ENCODE results near the gene ADA. TPM values are rescaled to one million over a fixed set of nuclear protein-coding genes. Genes with fewer than 3 reads are reported as not detected.
"Not testable (repeated sequence)": the region's sequence is repeated elsewhere in the genome, so short reads cannot be mapped to it uniquely, and the experiment has no call there.

The ADA gene
- total RNA-seq, 2 experiments from 2014 or later, result 103 to 107 TPM

DNA sequence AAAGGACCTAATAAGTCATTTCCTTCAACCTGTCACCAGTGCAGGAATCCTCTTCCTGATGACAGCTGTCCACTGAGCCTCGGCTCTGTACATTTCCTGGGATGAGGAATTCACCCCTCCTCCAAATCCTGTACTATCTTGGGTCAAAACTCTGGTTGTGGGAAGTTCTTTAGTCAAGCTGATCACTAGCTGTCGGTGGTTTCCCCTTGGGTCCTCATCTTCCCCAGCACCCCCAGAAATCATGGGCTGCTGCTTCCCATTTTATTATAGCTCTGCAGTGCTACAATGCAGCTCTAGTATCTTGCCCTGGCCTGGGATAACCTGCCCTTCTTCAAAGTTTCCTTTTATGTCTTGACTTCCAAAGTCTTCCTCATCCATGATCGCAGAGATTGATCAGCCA, 14.6 kb upstream of the ADA start:
- H3K4me1 Mint-ChIP-seq, result peaks cover 15% of the 10 kb centered on the region
- no peak overlapping the region for H3K4me3 Mint-ChIP-seq
- no peak overlapping the region for H3K27ac Mint-ChIP-seq
- DNase-seq, result no peak
- peaks cover 14% of the 10 kb centered on the region for H3K36me3 Mint-ChIP-seq (ENCODE audit: low read depth)
- ChIA-PET POLR2A (no interaction called here), CTCF (interaction anchor here (1.1 kb wide), 1 partner anchor 19 kb away, joined by 3 read pairs; no protein-coding TSS in a partner anchor)
- H3K27me3 Mint-ChIP-seq, result no peaks in the 10 kb centered on the region
- no peaks in the 10 kb centered on the region for H3K9me3 Mint-ChIP-seq

DNA sequence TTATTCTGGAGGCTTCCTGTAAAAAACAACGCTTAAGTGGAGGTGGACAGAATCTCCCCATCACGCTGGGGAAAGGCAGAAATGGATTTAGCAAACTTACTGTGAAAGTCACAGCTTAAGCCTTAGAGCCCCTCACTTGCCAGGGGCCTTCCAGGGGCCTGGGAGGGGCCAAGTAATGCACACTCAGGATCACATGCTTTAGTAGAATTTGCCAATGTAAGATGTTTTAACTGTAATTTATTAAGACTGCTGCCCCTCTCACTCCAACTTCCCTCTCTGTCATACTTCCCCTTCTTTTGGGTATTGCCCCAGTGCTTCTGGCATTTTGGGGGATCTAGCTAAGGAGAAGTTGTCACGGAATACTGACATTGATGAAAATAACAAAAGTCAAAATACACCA, 12.6 kb upstream of the ADA start:
- ChIA-PET POLR2A (no interaction called here), CTCF (interaction anchor here (0.6 to 1.5 kb wide), 2 partner anchors 54 to 460 kb away, joined by 3 read pairs; partner anchors contain the start of gene WFDC12)
- Mint-ChIP-seq H3K27me3 (no peaks in the 10 kb centered on the region), H3K4me1 (peaks cover 17% of the 10 kb centered on the region), H3K4me3 (no peak overlapping the region), H3K9me3 (no peaks in the 10 kb centered on the region), H3K27ac (no peak overlapping the region), H3K36me3 (ENCODE audit: low read depth) (peaks cover 24% of the 10 kb centered on the region)
- DNase-seq, result no peak

DNA sequence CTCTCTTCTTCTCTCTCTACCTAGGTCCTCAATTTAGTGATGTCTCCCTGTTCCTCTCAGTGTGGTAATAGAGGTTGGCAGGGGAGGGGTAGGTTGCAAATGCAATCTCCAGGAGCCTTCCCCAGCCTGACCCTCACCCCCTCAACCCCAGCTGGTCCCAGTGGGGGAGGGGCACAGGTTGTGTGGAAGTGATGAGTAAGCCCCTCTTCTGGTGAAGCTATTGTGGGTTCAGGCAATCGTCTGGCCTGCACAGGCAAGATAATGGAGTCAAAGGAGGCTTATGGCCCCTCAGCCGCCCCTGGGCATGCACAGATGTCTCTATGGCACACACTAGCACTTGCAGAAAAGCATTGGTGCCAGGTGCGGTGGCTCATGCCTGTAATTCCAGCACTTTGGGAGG, 10.8 kb upstream of the ADA start:
- POLR2A ChIA-PET, result no interaction called here
- CTCF ChIA-PET, result interaction anchor here (1.5 kb wide), 1 partner anchor 21 kb away, joined by 5 read pairs; no protein-coding TSS in a partner anchor
- DNase-seq, result no peak
- Mint-ChIP-seq H3K27me3 (no peaks in the 10 kb centered on the region), H3K4me3 (no peak overlapping the region), H3K36me3 (ENCODE audit: low read depth) (peaks cover 40% of the 10 kb centered on the region), H3K4me1 (peaks cover 13% of the 10 kb centered on the region), H3K27ac (peak overlapping the region; percentile 16), H3K9me3 (no peaks in the 10 kb centered on the region)

DNA sequence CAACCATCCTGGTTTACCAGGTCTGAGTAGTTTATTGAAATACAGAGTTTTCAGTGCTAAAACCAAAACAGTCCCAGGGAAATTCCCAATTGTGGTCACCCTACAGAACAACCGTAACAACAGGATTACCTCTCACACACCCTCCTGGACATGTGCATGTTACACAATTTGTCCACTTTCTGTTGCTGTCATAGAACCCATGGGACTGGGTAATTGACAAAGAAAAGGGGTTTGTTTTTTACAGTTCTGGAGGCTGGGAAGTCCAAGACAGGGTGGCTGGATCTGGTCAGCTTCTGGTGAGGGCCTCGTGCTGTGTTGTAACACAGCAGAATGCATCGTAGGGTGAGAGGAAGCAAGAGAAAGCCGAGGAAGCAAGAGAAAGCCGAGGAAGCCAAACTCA, 9.1 kb upstream of the ADA start:
- no peaks in the 10 kb centered on the region for H3K27me3 Mint-ChIP-seq
- H3K9me3 Mint-ChIP-seq, result no peaks in the 10 kb centered on the region
- POLR2A ChIA-PET, result no interaction called here

DNA sequence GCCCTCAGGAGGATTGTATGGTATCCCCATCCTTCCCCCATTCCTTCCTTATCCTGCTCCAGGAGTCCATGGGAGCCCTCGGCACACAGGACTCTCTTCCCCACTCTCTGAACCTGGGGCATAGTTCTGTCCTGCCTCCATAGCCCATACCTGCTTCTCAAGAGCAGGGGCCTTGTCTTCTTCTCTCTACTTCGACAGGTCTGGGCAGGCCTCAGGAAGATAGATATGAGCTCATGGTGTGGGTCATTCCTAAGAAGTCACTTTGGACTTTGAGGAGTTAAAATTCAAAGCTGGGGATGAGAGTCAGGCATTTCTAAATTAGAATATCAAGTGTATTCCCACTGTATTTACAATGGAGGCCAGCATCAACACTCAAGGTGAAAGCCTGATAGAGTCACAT, 8.4 kb upstream of the ADA start:
- ChIA-PET POLR2A (no interaction called here), CTCF (interaction anchor here (1.4 kb wide), 1 partner anchor 9 kb away, joined by 3 read pairs; no protein-coding TSS in a partner anchor)
- no peak for DNase-seq
- H3K27me3 Mint-ChIP-seq, result no peaks in the 10 kb centered on the region
- peaks cover 11% of the 10 kb centered on the region for H3K4me1 Mint-ChIP-seq
- H3K9me3 Mint-ChIP-seq, result no peaks in the 10 kb centered on the region
- H3K36me3 Mint-ChIP-seq (ENCODE audit: low read depth), result peaks cover 39% of the 10 kb centered on the region
- H3K4me3 Mint-ChIP-seq, result no peak overlapping the region
- H3K27ac Mint-ChIP-seq, result no peak overlapping the region

More for the DNA sequence above, 9.1 kb upstream of the ADA start:
- H3K27ac Mint-ChIP-seq, result peak overlapping the region; percentile 21
- DNase-seq, result no peak
- H3K4me3 Mint-ChIP-seq, result no peak overlapping the region
- CTCF ChIA-PET, result interaction anchor here (1.4 kb wide), 1 partner anchor 10 kb away, joined by 3 read pairs; no protein-coding TSS in a partner anchor
- peaks cover 11% of the 10 kb centered on the region for H3K4me1 Mint-ChIP-seq
- H3K36me3 Mint-ChIP-seq (ENCODE audit: low read depth), result peaks cover 39% of the 10 kb centered on the region

DNA sequence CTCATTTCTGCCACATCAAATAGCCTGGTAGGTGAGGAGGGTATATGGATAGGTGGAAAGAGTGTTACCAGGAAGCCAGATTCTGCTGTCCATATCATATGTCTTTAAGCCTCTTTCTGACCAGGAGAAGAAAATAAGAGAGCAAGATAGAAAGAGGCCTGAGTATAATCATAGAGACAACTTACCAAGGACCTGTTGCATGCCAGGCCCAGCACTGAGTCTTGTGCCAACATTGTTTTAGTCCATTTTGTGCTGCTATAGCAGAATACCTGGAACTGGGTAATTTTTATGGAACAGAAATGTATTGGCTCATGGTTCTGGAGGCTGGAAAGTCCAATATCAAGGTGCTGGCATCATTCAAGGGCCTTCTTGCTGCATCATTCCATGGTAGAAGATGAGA, 7.3 kb upstream of the ADA start:
- DNase-seq, result no peak
- ChIA-PET POLR2A (no interaction called here), CTCF (interaction anchor here (0.6 kb wide), 1 partner anchor 63 kb away, joined by 6 read pairs; no protein-coding TSS in a partner anchor)
- no peak overlapping the region for H3K27ac Mint-ChIP-seq
- peaks cover 2% of the 10 kb centered on the region for H3K9me3 Mint-ChIP-seq
- no peak overlapping the region for H3K4me3 Mint-ChIP-seq
- H3K36me3 Mint-ChIP-seq (ENCODE audit: low read depth), result peaks cover 42% of the 10 kb centered on the region
- H3K27me3 Mint-ChIP-seq, result no peaks in the 10 kb centered on the region
- peaks cover 9% of the 10 kb centered on the region for H3K4me1 Mint-ChIP-seq

DNA sequence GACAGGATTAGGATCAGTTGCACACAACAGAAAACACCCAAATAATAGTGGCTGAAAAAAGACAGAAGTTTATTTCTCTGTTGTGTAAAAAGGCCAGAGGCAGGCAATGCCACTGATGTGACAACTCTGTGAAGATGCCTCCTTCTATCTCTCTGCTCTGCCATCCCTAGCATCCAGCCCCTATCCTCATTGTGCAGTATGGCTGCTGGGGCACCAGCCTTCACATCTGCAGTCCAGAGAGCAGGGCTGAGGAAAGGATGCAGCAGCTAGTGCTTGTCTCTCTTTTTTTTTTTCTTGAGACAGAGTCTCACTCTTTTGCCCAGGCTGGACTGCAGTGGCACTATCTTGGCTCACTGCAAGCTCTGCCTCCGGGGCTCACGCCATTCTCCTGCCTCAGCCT, 6.4 kb upstream of the ADA start:
- Mint-ChIP-seq H3K9me3 (peaks cover 2% of the 10 kb centered on the region), H3K4me1 (peaks cover 17% of the 10 kb centered on the region), H3K27me3 (no peaks in the 10 kb centered on the region), H3K27ac (no peak overlapping the region), H3K36me3 (ENCODE audit: low read depth) (peaks cover 42% of the 10 kb centered on the region), H3K4me3 (no peak overlapping the region)
- CTCF ChIA-PET, result no interaction called here
- no peak for DNase-seq
- POLR2A ChIA-PET, result no interaction called here

DNA sequence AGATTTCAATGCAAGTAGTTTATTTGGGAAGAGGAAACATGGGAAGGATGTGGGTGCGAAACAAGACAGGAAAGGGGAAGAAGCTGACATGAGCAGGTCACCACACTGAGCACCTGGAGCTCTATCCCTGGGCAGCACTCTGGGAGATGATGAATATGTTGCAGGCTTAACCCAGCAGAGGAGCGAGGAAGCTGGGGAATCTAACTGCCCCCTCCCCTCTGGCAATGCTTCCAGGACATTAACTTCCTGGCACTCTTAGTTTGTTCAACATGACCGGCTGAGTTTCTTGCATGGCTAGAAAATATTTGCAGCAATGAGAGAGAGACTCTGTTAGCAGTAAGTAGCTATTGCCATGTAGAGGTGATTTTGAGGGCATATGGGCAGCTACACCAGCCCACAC, 4.9 kb upstream of the ADA start:
- CTCF ChIA-PET, result interaction anchor here (1.0 to 1.3 kb wide), 4 partner anchors 11 to 91 kb away, joined by 3 read pairs; no protein-coding TSS in a partner anchor
- POLR2A ChIA-PET, result interaction anchor here (0.6 kb wide), 1 partner anchor 12 kb away, joined by 4 read pairs; no protein-coding TSS in a partner anchor

DNA sequence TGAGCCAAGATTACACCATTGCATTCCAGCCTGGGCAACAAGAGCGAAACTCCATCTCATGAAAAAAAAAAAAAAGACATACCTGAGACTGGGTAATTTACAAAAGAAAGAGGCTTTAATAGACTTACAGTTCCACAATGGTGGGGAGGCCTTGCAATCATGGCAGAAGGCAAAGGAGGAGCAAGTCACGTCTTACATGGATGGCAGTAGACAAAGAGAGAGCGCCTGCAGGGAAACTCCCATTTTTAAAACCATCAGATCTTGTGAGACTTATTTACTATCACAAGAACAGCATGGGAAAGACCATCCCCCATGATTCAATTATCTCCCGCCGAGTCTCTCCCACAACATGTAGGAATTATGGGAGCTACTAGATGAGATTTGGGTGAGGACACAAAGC, 2.7 kb upstream of the ADA start:
- peaks cover 41% of the 10 kb centered on the region for H3K36me3 Mint-ChIP-seq (ENCODE audit: low read depth)
- CTCF ChIA-PET, result interaction anchor here (0.6 kb wide), 1 partner anchor 69 kb away, joined by 3 read pairs; no protein-coding TSS in a partner anchor
- H3K4me3 Mint-ChIP-seq, POLR2A ChIA-PET, DNase-seq, H3K9me3 Mint-ChIP-seq, H3K27me3 Mint-ChIP-seq: not testable (repeated sequence)
- peak overlapping the region; percentile 34 for H3K27ac Mint-ChIP-seq
- peaks cover 30% of the 10 kb centered on the region for H3K4me1 Mint-ChIP-seq

More for the DNA sequence above, 4.9 kb upstream of the ADA start:
- Mint-ChIP-seq H3K4me1 (peaks cover 18% of the 10 kb centered on the region), H3K27me3 (no peaks in the 10 kb centered on the region), H3K4me3 (no peak overlapping the region), H3K27ac (peak overlapping the region; percentile 4), H3K36me3 (ENCODE audit: low read depth) (peaks cover 44% of the 10 kb centered on the region), H3K9me3 (peaks cover 2% of the 10 kb centered on the region)
- no peak for DNase-seq

DNA sequence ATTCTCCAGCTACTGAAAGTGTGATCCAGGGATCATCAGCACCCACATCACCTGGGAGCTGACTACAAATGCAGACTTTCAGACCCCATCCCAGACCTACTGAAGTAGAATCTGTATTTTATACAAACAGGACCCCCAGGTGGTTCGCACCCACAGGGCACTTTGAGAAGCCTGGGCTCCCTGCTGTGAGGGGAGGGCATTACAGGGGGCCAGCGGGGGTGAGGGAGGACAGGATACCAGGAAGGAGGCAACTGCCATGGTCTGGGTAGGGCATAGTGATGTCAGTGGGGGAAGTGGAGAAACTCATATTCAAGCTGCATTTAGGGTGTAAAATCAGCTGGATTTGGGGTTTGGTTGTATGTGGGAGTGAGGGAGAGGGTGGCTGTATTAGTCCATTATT, 2.0 kb upstream of the ADA start:
- ChIA-PET CTCF (interaction anchor here (0.8 to 1.2 kb wide), 2 partner anchors 15 to 30 kb away, joined by 4 read pairs; no protein-coding TSS in a partner anchor), POLR2A (no interaction called here)
- peaks cover 41% of the 10 kb centered on the region for H3K36me3 Mint-ChIP-seq (ENCODE audit: low read depth)
- H3K4me1 Mint-ChIP-seq, result peaks cover 36% of the 10 kb centered on the region
- no peak for DNase-seq
- H3K9me3 Mint-ChIP-seq, result peaks cover 2% of the 10 kb centered on the region
- peak overlapping the region; percentile 62 for H3K4me3 Mint-ChIP-seq
- H3K27ac Mint-ChIP-seq, result peak overlapping the region; percentile 83
- H3K27me3 Mint-ChIP-seq, result no peaks in the 10 kb centered on the region

DNA sequence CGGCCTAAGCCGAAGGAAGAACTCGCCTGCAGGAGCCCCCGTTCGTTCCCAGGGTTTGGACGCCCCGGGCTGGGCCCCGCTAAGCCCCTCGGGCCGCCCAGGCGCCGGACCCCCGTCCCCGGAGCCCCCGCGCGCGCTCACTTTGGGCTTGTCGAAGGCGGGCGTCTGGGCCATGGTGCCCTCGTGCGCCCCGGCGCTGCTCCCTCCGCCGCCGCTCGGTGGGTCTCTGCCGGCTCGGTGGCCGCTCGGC, 140 bp downstream of the ADA start:
- no peak for DNase-seq
- Mint-ChIP-seq H3K4me1 (peaks cover 57% of the 10 kb centered on the region), H3K36me3 (ENCODE audit: low read depth) (peaks cover 46% of the 10 kb centered on the region), H3K27me3 (no peaks in the 10 kb centered on the region), H3K4me3 (peak overlapping the region; percentile 90), H3K27ac (peak overlapping the region; percentile 93), H3K9me3 (peaks cover 2% of the 10 kb centered on the region)
- ChIA-PET CTCF (interaction anchor here (0.9 to 1.6 kb wide), 3 partner anchors 9 to 34 kb away, joined by 3 to 5 read pairs (median 4); no protein-coding TSS in a partner anchor), POLR2A (no interaction called here)

DNA sequence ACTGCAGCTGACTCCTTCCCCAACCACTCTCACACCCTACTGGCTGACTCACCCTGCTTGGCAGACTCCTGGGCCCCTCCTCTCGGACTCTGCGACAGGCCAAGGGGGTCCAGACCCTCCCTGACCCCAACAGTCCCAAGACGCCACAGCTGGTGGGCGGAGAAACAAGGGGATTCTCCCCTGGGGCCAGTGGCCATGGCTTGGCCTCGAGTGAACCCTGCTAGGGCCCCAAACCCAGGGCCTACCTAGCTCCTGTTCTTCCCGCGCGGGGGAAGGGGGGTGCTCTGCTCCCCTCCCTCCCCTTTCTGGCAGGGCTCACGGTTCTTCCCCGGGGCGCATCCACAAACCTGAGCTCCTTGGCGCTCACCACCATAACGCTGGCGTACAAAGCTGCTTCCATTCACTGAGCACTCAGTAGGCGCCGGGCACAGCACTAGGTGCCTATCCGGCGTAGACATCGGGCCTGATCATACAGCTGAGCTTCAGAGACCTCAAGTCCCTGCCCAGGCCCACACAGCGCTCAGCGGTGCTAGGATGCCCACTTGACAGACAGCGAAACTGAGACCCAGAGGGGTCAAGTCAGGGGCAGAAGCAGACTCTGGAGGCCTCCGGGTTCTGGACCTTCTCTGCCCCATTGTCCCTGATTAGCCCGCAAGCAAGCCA, 597 bp downstream of the ADA start:
- H3K27ac Mint-ChIP-seq, result peak overlapping the region; percentile 93
- H3K4me3 Mint-ChIP-seq, result peak overlapping the region; percentile 90
- H3K4me1 Mint-ChIP-seq, result peaks cover 60% of the 10 kb centered on the region
- ChIA-PET CTCF (interaction anchor here (0.9 to 1.6 kb wide), 4 partner anchors 9 to 34 kb away, joined by 3 to 5 read pairs (median 4); no protein-coding TSS in a partner anchor), POLR2A (interaction anchor here (0.6 kb wide), 1 partner anchor 156 kb away, joined by 3 read pairs; no protein-coding TSS in a partner anchor)
- peaks cover 2% of the 10 kb centered on the region for H3K9me3 Mint-ChIP-seq
- peaks cover 49% of the 10 kb centered on the region for H3K36me3 Mint-ChIP-seq (ENCODE audit: low read depth)
- DNase-seq, result peak; percentile 54
- no peaks in the 10 kb centered on the region for H3K27me3 Mint-ChIP-seq

DNA sequence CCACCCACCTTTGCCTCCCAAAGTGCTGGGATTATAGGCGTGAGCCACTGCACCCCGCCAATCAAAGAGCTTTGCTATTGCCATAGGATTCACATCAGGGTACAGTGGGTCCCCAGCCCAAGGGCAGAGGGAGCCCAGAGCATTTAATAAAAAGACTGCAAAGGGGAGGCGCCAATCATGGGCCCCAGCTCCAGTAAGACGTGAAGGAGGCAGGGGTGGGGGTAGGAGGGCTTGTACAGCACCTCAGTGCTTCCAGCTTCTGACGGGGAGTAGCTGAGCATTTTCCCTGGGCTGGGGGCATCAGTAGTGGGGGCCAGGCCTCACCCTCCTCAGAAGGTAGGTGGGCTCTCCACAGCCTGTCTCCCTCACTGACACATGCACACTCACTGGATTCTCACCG, 1.5 kb downstream of the ADA start:
- peak overlapping the region; percentile 90 for H3K4me3 Mint-ChIP-seq

More for the DNA sequence above, 1.5 kb downstream of the ADA start:
- peak overlapping the region; percentile 93 for H3K27ac Mint-ChIP-seq
- H3K9me3 Mint-ChIP-seq, result peaks cover 2% of the 10 kb centered on the region
- no peak for DNase-seq
- H3K36me3 Mint-ChIP-seq (ENCODE audit: low read depth), result peaks cover 50% of the 10 kb centered on the region
- H3K4me1 Mint-ChIP-seq, result peaks cover 68% of the 10 kb centered on the region
- POLR2A ChIA-PET, result interaction anchor here (0.6 kb wide), 1 partner anchor 155 kb away, joined by 3 read pairs; no protein-coding TSS in a partner anchor
- CTCF ChIA-PET, result interaction anchor here (0.9 to 1.8 kb wide), 5 partner anchors 10 to 35 kb away, joined by 3 to 7 read pairs (median 4); no protein-coding TSS in a partner anchor
- no peaks in the 10 kb centered on the region for H3K27me3 Mint-ChIP-seq

Data from activated CD4-positive, alpha-beta T cell treated with anti-CD3 and anti-CD28 coated beads, Interleukin-2, amount 10 ng/mL, durations not matched to agents 7 days and 5 days (primary cell).